Measurements from ENCODE around the gene OSBPL3.

Gene OSBPL3

DNA sequence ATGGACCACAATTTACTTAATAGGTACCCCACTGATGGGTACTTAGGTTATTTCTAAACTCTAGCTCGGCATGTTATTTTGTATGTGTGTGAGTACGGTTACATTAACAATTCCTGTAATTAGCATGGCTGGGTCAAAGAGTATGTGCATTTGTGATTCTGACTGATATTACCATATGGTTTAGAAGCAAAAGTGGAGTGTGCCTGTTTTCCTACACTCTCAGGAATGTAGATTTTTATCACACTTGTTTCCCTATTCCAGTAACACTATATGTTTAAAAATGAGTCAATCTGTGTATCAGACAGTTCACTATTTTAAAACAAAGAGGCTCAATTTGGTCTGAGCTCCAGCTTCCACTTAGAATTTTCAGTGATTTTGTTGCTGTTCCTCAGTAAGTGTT is 178.1 kb downstream of the OSBPL3 start:
- no peaks in the 10 kb centered on the region for H4K20me1 ChIP-seq (ENCODE audit: insufficient read depth, low read length)
- H3F3A ChIP-seq (ENCODE audit: insufficient read depth, low read length) = no peaks in the 10 kb centered on the region
- H2AFZ ChIP-seq (ENCODE audit: low read length) = no peak overlapping the region
- no peaks in the 10 kb centered on the region for H3K36me3 ChIP-seq (replicated peaks; ENCODE audit: insufficient read depth, low read length)
- no peaks in the 10 kb centered on the region for H3K9me2 ChIP-seq (replicated peaks; ENCODE audit: insufficient read depth, low read length)
- no peaks in the 10 kb centered on the region for H3K9me3 ChIP-seq (replicated peaks; ENCODE audit: insufficient read depth, low read length)
- no peak overlapping the region for H3K9ac ChIP-seq (ENCODE audit: low read length)
- H3K79me2 ChIP-seq (ENCODE audit: low read length) = no peaks in the 10 kb centered on the region
- no peaks in the 10 kb centered on the region for H3K27me3 ChIP-seq (replicated peaks; ENCODE audit: insufficient read depth, low read length)
- H3K27ac ChIP-seq (ENCODE audit: low read length) = no peak overlapping the region
- DNase-seq = no peak
- H3K4me2 ChIP-seq (ENCODE audit: low read depth, low read length) = no peak overlapping the region
- no peak for TF ChIP-seq EZH2phosphoT487 (IDR thresholded peaks at IDR 0.05; ENCODE audit: low read length)
- no peak for TF ChIP-seq EZH2 (optimal IDR thresholded peaks at IDR 0.05; ENCODE audit: low read depth, low read length)
- TF ChIP-seq CTCF (IDR thresholded peaks at IDR 0.05; ENCODE audit: low read length) = no peak
- H3K4me3 ChIP-seq (ENCODE audit: low read length) = no peak overlapping the region
- H3K4me1 ChIP-seq (ENCODE audit: low read length) = no peaks in the 10 kb centered on the region

DNA sequence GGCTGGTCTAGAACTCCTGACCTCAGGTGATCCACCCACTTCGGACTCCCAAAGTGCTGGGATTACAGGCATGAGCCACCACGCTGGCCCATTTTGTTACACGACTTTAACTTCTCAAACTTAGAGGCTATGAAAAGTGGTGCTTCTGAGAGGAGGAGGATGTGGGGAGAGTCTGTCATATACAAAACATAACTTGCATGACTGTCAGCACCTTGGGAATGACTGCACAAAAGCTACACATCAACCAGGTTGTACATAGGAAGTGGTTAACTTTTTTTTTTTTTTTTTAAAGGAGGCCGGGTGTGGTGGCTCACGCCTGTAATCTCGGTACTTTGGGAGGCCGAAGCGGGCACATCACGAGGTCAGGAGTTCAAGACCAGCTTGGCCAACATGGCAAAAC is 179.3 kb downstream of the OSBPL3 start:
- no peak overlapping the region for H2AFZ ChIP-seq (ENCODE audit: low read length)
- H3K27me3 ChIP-seq (replicated peaks; ENCODE audit: insufficient read depth, low read length) = no peaks in the 10 kb centered on the region
- H3K27ac ChIP-seq (ENCODE audit: low read length) = no peak overlapping the region
- H4K20me1 ChIP-seq (ENCODE audit: insufficient read depth, low read length) = no peaks in the 10 kb centered on the region
- no peaks in the 10 kb centered on the region for H3K79me2 ChIP-seq (ENCODE audit: low read length)
- no peaks in the 10 kb centered on the region for H3K9me3 ChIP-seq (replicated peaks; ENCODE audit: insufficient read depth, low read length)
- no peaks in the 10 kb centered on the region for H3K4me1 ChIP-seq (ENCODE audit: low read length)
- TF ChIP-seq EZH2phosphoT487 (IDR thresholded peaks at IDR 0.05; ENCODE audit: low read length) (no peak), EZH2 (optimal IDR thresholded peaks at IDR 0.05; ENCODE audit: low read depth, low read length) (no peak), CTCF (IDR thresholded peaks at IDR 0.05; ENCODE audit: low read length) (no peak)
- H3K9me2 ChIP-seq (replicated peaks; ENCODE audit: insufficient read depth, low read length) = no peaks in the 10 kb centered on the region
- no peaks in the 10 kb centered on the region for H3K36me3 ChIP-seq (replicated peaks; ENCODE audit: insufficient read depth, low read length)
- H3K9ac ChIP-seq (ENCODE audit: low read length) = no peak overlapping the region
- H3K4me3 ChIP-seq (ENCODE audit: low read length) = no peak overlapping the region
- no peaks in the 10 kb centered on the region for H3F3A ChIP-seq (ENCODE audit: insufficient read depth, low read length)
- no peak for DNase-seq
- no peak overlapping the region for H3K4me2 ChIP-seq (ENCODE audit: low read depth, low read length)

DNA sequence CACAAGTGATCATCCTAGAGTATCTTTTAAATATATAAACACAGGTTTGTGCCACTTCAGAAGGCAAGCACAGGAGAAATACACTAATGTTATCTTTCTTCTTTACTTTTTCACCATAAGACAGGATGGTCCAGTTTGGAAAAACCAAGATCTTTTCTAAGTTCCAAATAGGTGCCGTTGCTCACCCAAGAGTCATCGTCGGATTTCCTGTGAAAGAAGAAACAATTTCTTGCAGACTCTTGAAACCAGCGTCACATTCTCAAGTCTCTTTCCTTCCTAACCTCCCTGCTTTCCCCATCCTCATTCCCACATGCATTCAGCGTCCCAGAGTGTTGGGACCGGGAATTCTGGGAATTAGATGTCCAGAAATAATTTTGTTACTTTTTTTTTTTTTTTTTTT is 179.9 kb downstream of the OSBPL3 start:
- Histone ChIP-seq H3K4me1 (ENCODE audit: low read length) (no peaks in the 10 kb centered on the region), H3K9me3 (replicated peaks; ENCODE audit: insufficient read depth, low read length) (no peaks in the 10 kb centered on the region)
- DNase-seq = no peak

More for the DNA sequence above, 179.9 kb downstream of the OSBPL3 start:
- H3K79me2 ChIP-seq (ENCODE audit: low read length) = no peaks in the 10 kb centered on the region
- TF ChIP-seq EZH2 (optimal IDR thresholded peaks at IDR 0.05; ENCODE audit: low read depth, low read length) (no peak), EZH2phosphoT487 (IDR thresholded peaks at IDR 0.05; ENCODE audit: low read length) (no peak), CTCF (IDR thresholded peaks at IDR 0.05; ENCODE audit: low read length) (no peak)
- no peak overlapping the region for H3K4me2 ChIP-seq (ENCODE audit: low read depth, low read length)
- no peak overlapping the region for H3K4me3 ChIP-seq (ENCODE audit: low read length)
- H3K27me3 ChIP-seq (replicated peaks; ENCODE audit: insufficient read depth, low read length) = no peaks in the 10 kb centered on the region
- no peaks in the 10 kb centered on the region for H3F3A ChIP-seq (ENCODE audit: insufficient read depth, low read length)
- H3K9ac ChIP-seq (ENCODE audit: low read length) = no peak overlapping the region
- H3K27ac ChIP-seq (ENCODE audit: low read length) = no peak overlapping the region
- no peak overlapping the region for H2AFZ ChIP-seq (ENCODE audit: low read length)
- H3K9me2 ChIP-seq (replicated peaks; ENCODE audit: insufficient read depth, low read length) = no peaks in the 10 kb centered on the region
- no peaks in the 10 kb centered on the region for H3K36me3 ChIP-seq (replicated peaks; ENCODE audit: insufficient read depth, low read length)
- H4K20me1 ChIP-seq (ENCODE audit: insufficient read depth, low read length) = no peaks in the 10 kb centered on the region

Measured in MM.1S (cell line).